SU-DHL-6 (cell line): ENCODE measurements around the gene KCNH1.

ENCODE experiments used
- CTCF ChIP-seq: fragments of 200-600 bp; sonication (generic); IDR thresholded peaks from one replicate; pipeline ENCODE4 v1.5.1; 2017; ENCODE audit warnings: antibody characterized with exemption, mild to moderate bottlenecking, low read length, moderate library complexity; ENCODE audit not compliant: insufficient read depth, poor library complexity, severe bottlenecking
- EZH2phosphoT487 ChIP-seq: fragments of 200-600 bp; sonication (generic), shearing (Covaris generic); conservative IDR thresholded peaks from 2 replicates; pipeline ENCODE4 v1.6.1; 2018; ENCODE audit warnings: mild to moderate bottlenecking, antibody characterized with exemption, low read length, moderate library complexity, mixed read lengths

DNA sequence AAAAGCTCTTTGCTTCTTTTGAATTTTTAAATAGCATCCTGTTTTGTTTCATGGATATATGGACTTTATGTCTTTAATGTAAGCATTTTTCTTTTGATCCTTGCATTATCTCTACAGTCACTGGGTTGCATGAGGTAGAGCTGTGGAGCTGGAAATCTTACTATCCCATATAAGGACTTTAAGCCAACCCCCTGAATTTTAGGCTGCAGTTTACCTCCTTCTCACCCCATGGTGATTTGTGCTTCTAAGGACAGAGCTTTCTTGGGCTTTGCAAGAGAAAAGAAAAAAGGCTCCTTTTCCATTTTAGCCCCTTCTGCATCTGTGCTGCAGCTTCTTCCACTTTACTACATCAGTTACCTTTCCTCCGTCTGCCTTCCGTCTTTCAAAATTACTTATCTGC is 431.4 kb downstream of the KCNH1 start:
- no peak for TF ChIP-seq CTCF
- no peak for TF ChIP-seq EZH2phosphoT487
